GM12878 (cell line): ENCODE results near the gene ZNF780A. TPM values are rescaled to one million over a fixed set of nuclear protein-coding genes. Genes with fewer than 3 reads are reported as not detected.

ENCODE experiments used
- EED ChIP-seq: sonication (generic); IDR thresholded peaks from 2 replicates; pipeline ENCODE4 v1.6.1; 2016; ENCODE audit warnings: antibody characterized with exemption, low read depth
- EP300 ChIP-seq, 2 experiments: fragments of 150-350 bp in 1 of 2; IDR thresholded peaks; 2 replicates each; pipeline ENCODE4 v1.6.1; 2011 to 2012; ENCODE audit warnings: low read depth in 2 of 2, low read length in 2 of 2, borderline replicate concordance in 1 of 2, improper control_type of control experiment in 1 of 2, inconsistent platforms in 1 of 2; ENCODE audit not compliant: control insufficient read depth in 1 of 2
- IRF4 ChIP-seq: IDR thresholded peaks from 2 replicates; pipeline ENCODE4 v1.6.1; 2011; ENCODE audit warnings: low read depth, low read length
- MEF2B ChIP-seq: fragments of 450-650 bp; IDR thresholded peaks from 2 replicates; pipeline ENCODE4 v1.6.1; 2018; ENCODE audit warnings: mild to moderate bottlenecking, moderate library complexity; ENCODE audit not compliant: partially characterized antibody, poor library complexity, severe bottlenecking
- NFIC ChIP-seq: IDR thresholded peaks from 2 replicates; pipeline ENCODE4 v1.6.1; 2012; ENCODE audit warnings: low read depth, mild to moderate bottlenecking, inconsistent platforms, low read length, moderate library complexity
- NR2F1 ChIP-seq: fragments of 450-650 bp; conservative IDR thresholded peaks from 2 replicates; pipeline ENCODE4 v1.6.1; 2017; ENCODE audit warnings: mild to moderate bottlenecking
- SMC3 ChIP-seq: IDR thresholded peaks from 2 replicates; pipeline ENCODE4 v1.6.1; 2011; ENCODE audit warnings: low read length, improper control_type of control experiment, borderline replicate concordance
- SREBF1 ChIP-seq: IDR thresholded peaks from 2 replicates; pipeline ENCODE4 v1.6.1; 2012; ENCODE audit warnings: mild to moderate bottlenecking, low read length
- TAF1 ChIP-seq: IDR thresholded peaks from 2 replicates; pipeline ENCODE4 v1.6.1; 2011; ENCODE audit warnings: mild to moderate bottlenecking, low read depth, low read length, borderline replicate concordance
- ZNF622 ChIP-seq: fragments of 450-650 bp; IDR thresholded peaks from 2 replicates; pipeline ENCODE4 v1.6.1; 2017; ENCODE audit warnings: mild to moderate bottlenecking, inconsistent platforms
- ZZZ3 ChIP-seq: IDR thresholded peaks from 2 replicates; pipeline ENCODE4 v1.6.1; 2011; ENCODE audit warnings: low read depth; ENCODE audit not compliant: control insufficient read depth, insufficient read length
- polyA plus RNA-seq, 11 experiments: library from polyadenylated mRNA; depleted of rRNA in 4 of 11; unstranded in 6 of 11; stranded (reverse) in 5 of 11; fragments of >200 nt; fragmentation: Nextera tagmentation in 4 of 11; fragmentation: Illumina TruSeq in 1 of 11; extraction: Ambion mirVana in 4 of 11; extraction: Trizol in 1 of 11; gene quantifications; 1 replicate in 1 of 11; 2 replicates in 10 of 11; pipeline versions ENCODE4 v1.2.1 to v1.2.3, GENCODE V29; 2011 to 2016; ENCODE audit warnings: inconsistent platforms in 2 of 11, missing spikeins in 2 of 11, low read depth in 1 of 11
- total RNA-seq, 4 experiments: library from RNA; depleted of rRNA in 3 of 4; stranded (reverse); fragments of >200 nt in 3 of 4; fragmentation: Illumina TruSeq in 1 of 4; extraction: Trizol in 1 of 4; gene quantifications; 2 replicates each; pipeline versions ENCODE4 v1.2.1 to v1.2.3, GENCODE V29; 2013 to 2021
- TF ChIP-seq, protein P1 (sequence below): fragments of 150-350 bp; IDR thresholded peaks from 2 replicates; pipeline ENCODE4 v1.6.1; 2014; ENCODE audit warnings: mild to moderate bottlenecking, low read depth, low read length
- TF ChIP-seq, protein P2 (sequence below), 3 experiments: IDR thresholded peaks in 2 of 3; conservative IDR thresholded peaks in 1 of 3; 2 replicates each; pipeline ENCODE4 v1.5.1; 2011; ENCODE audit warnings: low read depth in 3 of 3, low read length in 3 of 3, mild to moderate bottlenecking in 3 of 3, control low read depth in 2 of 3, moderate library complexity in 2 of 3, inconsistent platforms in 1 of 3, mixed read lengths in 1 of 3; ENCODE audit not compliant: control insufficient read depth in 2 of 3, insufficient read depth in 1 of 3; ENCODE audit errors: extremely low read depth in 1 of 3
- TF ChIP-seq, protein P3 (sequence below): fragments of 450-650 bp; IDR thresholded peaks from 2 replicates; pipeline ENCODE4 v1.6.1; 2016; ENCODE audit warnings: mild to moderate bottlenecking
- TF ChIP-seq, protein P4 (sequence below): fragments of 450-650 bp; IDR thresholded peaks from 2 replicates; pipeline ENCODE4 v1.6.1; 2017; ENCODE audit warnings: mild to moderate bottlenecking, moderate library complexity
- TF ChIP-seq, protein P5 (sequence below): fragments of 450-650 bp; IDR thresholded peaks from 2 replicates; pipeline ENCODE4 v1.6.1; 2018; ENCODE audit warnings: borderline replicate concordance, mild to moderate bottlenecking; ENCODE audit not compliant: partially characterized antibody

The ZNF780A gene
- total and polyA plus RNA-seq, 10 of the 15 experiments (the other 5 are each of a cell fraction or from before 2014, with no cell fraction given), result 10.9 to 27.6 (median 17.6) TPM

DNA sequence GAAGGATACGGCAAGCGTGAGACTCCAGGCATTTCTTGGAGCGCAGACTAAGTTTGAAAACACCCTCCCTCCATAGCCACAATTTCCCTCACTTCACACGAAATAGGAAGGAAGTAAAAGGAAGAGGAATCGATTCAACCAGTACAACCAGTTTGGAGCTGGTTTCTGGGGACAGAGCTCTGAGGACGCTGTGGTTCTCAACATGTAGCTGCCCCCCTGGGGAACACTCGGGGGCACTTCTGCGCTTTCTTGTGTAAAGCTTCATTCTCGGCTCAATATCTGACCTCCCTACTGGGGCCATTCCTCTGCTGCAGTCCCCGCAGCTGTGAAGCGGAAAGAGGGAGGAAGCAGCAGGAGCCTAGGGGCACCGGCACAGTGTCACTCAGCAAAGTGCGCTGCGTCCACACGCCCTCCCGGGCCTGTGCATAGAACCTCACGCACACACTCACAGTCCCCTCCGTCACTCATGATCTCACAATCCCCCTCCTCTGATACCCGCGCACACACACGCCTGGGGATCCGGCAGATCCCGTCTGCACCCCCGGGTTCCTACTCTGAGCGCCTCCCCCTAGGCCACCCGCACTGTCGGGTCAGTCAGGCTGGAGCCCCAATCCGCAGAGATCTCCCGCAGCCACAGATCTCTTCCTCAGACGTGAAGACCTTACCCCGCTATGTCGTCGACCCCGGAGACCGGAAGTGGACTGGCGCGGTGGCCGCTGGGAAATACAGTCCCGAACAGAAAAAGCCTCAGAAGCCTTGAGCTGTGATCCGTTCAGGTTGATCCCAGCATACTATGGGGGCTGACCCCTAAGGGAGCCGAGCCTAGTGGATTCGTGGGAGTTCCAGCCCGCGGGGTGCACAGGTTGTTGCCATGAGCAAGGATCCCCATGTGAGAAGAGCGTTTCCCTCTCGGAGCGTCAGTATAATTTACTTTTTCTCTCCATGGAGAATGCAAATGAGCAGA is at the start of gene ZNF780A (continued):
- TF ChIP-seq, protein P1, sequence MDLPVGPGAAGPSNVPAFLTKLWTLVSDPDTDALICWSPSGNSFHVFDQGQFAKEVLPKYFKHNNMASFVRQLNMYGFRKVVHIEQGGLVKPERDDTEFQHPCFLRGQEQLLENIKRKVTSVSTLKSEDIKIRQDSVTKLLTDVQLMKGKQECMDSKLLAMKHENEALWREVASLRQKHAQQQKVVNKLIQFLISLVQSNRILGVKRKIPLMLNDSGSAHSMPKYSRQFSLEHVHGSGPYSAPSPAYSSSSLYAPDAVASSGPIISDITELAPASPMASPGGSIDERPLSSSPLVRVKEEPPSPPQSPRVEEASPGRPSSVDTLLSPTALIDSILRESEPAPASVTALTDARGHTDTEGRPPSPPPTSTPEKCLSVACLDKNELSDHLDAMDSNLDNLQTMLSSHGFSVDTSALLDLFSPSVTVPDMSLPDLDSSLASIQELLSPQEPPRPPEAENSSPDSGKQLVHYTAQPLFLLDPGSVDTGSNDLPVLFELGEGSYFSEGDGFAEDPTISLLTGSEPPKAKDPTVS, result no peak
- TF ChIP-seq ZZZ3 (no peak), EP300 (IDR thresholded peaks at IDR 0.05; ENCODE audit: borderline replicate concordance in 1 of 2, control insufficient read depth in 1 of 2, low read depth in 2 of 2, low read length in 2 of 2) (peak in 1 of 2 experiments; percentile 33; a peak in 1 of 4 replicates), SREBF1 (no peak), MEF2B (peak; percentile 24), IRF4 (no peak), EED (peak; percentile 7; the same call in 1 of the 2 replicates), TAF1 (peak; percentile 82; the same call in 1 of the 2 replicates), NFIC (no peak), NR2F1 (peak; percentile 70), ZNF622 (no peak), SMC3 (no peak)
- TF ChIP-seq, protein P2, sequence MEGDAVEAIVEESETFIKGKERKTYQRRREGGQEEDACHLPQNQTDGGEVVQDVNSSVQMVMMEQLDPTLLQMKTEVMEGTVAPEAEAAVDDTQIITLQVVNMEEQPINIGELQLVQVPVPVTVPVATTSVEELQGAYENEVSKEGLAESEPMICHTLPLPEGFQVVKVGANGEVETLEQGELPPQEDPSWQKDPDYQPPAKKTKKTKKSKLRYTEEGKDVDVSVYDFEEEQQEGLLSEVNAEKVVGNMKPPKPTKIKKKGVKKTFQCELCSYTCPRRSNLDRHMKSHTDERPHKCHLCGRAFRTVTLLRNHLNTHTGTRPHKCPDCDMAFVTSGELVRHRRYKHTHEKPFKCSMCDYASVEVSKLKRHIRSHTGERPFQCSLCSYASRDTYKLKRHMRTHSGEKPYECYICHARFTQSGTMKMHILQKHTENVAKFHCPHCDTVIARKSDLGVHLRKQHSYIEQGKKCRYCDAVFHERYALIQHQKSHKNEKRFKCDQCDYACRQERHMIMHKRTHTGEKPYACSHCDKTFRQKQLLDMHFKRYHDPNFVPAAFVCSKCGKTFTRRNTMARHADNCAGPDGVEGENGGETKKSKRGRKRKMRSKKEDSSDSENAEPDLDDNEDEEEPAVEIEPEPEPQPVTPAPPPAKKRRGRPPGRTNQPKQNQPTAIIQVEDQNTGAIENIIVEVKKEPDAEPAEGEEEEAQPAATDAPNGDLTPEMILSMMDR (IDR thresholded peaks at IDR 0.05 in 2 of 3, conservative IDR thresholded peaks at IDR 0.05 in 1 of 3; ENCODE audit: control insufficient read depth in 2 of 3, extremely low read depth in 1 of 3, insufficient read depth in 1 of 3, low read depth in 3 of 3, low read length in 3 of 3), result no peak
- TF ChIP-seq, protein P3, sequence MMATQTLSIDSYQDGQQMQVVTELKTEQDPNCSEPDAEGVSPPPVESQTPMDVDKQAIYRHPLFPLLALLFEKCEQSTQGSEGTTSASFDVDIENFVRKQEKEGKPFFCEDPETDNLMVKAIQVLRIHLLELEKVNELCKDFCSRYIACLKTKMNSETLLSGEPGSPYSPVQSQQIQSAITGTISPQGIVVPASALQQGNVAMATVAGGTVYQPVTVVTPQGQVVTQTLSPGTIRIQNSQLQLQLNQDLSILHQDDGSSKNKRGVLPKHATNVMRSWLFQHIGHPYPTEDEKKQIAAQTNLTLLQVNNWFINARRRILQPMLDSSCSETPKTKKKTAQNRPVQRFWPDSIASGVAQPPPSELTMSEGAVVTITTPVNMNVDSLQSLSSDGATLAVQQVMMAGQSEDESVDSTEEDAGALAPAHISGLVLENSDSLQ, result peak; percentile 91
- TF ChIP-seq, protein P4, sequence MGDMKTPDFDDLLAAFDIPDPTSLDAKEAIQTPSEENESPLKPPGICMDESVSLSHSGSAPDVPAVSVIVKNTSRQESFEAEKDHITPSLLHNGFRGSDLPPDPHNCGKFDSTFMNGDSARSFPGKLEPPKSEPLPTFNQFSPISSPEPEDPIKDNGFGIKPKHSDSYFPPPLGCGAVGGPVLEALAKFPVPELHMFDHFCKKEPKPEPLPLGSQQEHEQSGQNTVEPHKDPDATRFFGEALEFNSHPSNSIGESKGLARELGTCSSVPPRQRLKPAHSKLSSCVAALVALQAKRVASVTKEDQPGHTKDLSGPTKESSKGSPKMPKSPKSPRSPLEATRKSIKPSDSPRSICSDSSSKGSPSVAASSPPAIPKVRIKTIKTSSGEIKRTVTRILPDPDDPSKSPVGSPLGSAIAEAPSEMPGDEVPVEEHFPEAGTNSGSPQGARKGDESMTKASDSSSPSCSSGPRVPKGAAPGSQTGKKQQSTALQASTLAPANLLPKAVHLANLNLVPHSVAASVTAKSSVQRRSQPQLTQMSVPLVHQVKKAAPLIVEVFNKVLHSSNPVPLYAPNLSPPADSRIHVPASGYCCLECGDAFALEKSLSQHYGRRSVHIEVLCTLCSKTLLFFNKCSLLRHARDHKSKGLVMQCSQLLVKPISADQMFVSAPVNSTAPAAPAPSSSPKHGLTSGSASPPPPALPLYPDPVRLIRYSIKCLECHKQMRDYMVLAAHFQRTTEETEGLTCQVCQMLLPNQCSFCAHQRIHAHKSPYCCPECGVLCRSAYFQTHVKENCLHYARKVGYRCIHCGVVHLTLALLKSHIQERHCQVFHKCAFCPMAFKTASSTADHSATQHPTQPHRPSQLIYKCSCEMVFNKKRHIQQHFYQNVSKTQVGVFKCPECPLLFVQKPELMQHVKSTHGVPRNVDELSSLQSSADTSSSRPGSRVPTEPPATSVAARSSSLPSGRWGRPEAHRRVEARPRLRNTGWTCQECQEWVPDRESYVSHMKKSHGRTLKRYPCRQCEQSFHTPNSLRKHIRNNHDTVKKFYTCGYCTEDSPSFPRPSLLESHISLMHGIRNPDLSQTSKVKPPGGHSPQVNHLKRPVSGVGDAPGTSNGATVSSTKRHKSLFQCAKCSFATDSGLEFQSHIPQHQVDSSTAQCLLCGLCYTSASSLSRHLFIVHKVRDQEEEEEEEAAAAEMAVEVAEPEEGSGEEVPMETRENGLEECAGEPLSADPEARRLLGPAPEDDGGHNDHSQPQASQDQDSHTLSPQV, result no peak
- TF ChIP-seq, protein P5, sequence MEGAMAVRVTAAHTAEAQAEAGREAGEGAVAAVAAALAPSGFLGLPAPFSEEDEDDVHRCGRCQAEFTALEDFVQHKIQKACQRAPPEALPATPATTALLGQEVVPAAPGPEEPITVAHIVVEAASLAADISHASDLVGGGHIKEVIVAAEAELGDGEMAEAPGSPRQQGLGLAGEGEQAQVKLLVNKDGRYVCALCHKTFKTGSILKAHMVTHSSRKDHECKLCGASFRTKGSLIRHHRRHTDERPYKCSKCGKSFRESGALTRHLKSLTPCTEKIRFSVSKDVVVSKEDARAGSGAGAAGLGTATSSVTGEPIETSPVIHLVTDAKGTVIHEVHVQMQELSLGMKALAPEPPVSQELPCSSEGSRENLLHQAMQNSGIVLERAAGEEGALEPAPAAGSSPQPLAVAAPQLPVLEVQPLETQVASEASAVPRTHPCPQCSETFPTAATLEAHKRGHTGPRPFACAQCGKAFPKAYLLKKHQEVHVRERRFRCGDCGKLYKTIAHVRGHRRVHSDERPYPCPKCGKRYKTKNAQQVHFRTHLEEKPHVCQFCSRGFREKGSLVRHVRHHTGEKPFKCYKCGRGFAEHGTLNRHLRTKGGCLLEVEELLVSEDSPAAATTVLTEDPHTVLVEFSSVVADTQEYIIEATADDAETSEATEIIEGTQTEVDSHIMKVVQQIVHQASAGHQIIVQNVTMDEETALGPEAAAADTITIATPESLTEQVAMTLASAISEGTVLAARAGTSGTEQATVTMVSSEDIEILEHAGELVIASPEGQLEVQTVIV, result peak; percentile 42
